ENCODE results near the gene RAP2C.

DNA sequence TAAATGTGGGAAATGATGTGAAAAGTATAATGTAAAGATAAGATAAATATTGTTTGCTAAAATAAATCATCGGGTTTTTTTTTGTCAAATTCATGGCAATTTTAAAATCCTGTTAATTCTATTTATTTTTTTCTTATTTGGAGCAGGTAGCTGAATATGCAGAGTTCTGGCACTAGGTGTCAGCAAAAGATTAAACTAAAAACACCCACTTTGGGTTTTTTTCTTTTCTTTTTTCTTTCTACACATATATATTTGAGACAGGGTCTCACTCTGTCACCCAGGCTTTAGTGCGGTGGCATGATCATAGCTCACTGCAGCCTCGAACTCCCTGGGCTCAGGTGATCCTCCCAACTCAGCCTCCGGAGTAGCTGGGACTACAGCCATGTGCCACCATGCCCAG, 6.9 kb upstream of the RAP2C start:
- TF ChIP-seq EP300 (IDR thresholded peaks at IDR 0.05) = no peak
- TF ChIP-seq, protein P1, sequence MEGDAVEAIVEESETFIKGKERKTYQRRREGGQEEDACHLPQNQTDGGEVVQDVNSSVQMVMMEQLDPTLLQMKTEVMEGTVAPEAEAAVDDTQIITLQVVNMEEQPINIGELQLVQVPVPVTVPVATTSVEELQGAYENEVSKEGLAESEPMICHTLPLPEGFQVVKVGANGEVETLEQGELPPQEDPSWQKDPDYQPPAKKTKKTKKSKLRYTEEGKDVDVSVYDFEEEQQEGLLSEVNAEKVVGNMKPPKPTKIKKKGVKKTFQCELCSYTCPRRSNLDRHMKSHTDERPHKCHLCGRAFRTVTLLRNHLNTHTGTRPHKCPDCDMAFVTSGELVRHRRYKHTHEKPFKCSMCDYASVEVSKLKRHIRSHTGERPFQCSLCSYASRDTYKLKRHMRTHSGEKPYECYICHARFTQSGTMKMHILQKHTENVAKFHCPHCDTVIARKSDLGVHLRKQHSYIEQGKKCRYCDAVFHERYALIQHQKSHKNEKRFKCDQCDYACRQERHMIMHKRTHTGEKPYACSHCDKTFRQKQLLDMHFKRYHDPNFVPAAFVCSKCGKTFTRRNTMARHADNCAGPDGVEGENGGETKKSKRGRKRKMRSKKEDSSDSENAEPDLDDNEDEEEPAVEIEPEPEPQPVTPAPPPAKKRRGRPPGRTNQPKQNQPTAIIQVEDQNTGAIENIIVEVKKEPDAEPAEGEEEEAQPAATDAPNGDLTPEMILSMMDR (IDR thresholded peaks at IDR 0.05) = no peak
